IPS DF 6.9 (cell line): ENCODE results near the gene SPATA32.

Experiments used
- DNase-seq: peaks from one replicate; pipeline ENCODE4 v3.0.0-alpha.2; 2013; ENCODE audit warnings: low read depth, low spot score
- H3K27ac ChIP-seq: one replicate; pipeline ENCODE4 v1.5.1; 2013; ENCODE audit warnings: low read length, control low read depth
- H3K27me3 ChIP-seq: 2 replicates; pipeline ENCODE4 v1.6.1; 2013; ENCODE audit warnings: mild to moderate bottlenecking, low read length; ENCODE audit not compliant: control insufficient read depth, insufficient read depth
- H3K36me3 ChIP-seq: 2 replicates; pipeline ENCODE4 v1.6.1; 2013; ENCODE audit warnings: low read length; ENCODE audit not compliant: control insufficient read depth, insufficient read depth
- H3K4me1 ChIP-seq: 2 replicates; pipeline ENCODE4 v1.6.1; 2013; ENCODE audit warnings: low read length; ENCODE audit not compliant: control insufficient read depth, insufficient read depth
- H3K4me3 ChIP-seq: 2 replicates; pipeline ENCODE4 v1.5.1; 2013; ENCODE audit warnings: mild to moderate bottlenecking, low read length
- H3K9me3 ChIP-seq: 2 replicates; pipeline ENCODE4 v1.6.1; 2013; ENCODE audit warnings: low read length, inconsistent platforms; ENCODE audit not compliant: control insufficient read depth, insufficient read depth
- WGBS: extraction: QIAGEN DNeasy Blood & Tissue Kit; methylation state at CpG from one replicate; pipeline ENCODE4 v1.1.7; 2013; ENCODE audit warnings: mixed read lengths, missing lambda C conversion rate; ENCODE audit not compliant: insufficient read length, insufficient coverage; 5-methylcytosine and 5-hydroxymethylcytosine counted together

The SPATA32 gene

GRCh38 chr17:45228763-45229539 lies 32.9 kb downstream of the SPATA32 start:
- no CpG with 5 or more reads among the region's 19 CpGs for WGBS
- DNase-seq = no peak
- Histone ChIP-seq H3K4me1 (peaks cover 9% of the 10 kb centered on the region), H3K36me3 (no peaks in the 10 kb centered on the region), H3K4me3 (no peak overlapping the region), H3K9me3 (no peaks in the 10 kb centered on the region), H3K27me3 (no peaks in the 10 kb centered on the region), H3K27ac (no peak overlapping the region)

- H3K4me3 ChIP-seq = no peak overlapping the region
- no peak overlapping the region for H3K27ac ChIP-seq
- no CpG with 5 or more reads among the region's 17 CpGs for WGBS
Observed at GRCh38 chr17:45227926-45228762, 33.8 kb downstream of the SPATA32 start.

GRCh38 chr17:45227101-45227925 lies 34.6 kb downstream of the SPATA32 start:
- peaks cover 9% of the 10 kb centered on the region for H3K4me1 ChIP-seq
- no peak overlapping the region for H3K27ac ChIP-seq
- H3K4me3 ChIP-seq = no peak overlapping the region
- WGBS = no CpG with 5 or more reads among the region's 8 CpGs
- peaks cover under 1% of the 10 kb centered on the region; the same call in 1 of the 2 replicates for H3K27me3 ChIP-seq
- H3K9me3 ChIP-seq = no peaks in the 10 kb centered on the region
- no peak for DNase-seq
- H3K36me3 ChIP-seq = no peaks in the 10 kb centered on the region

More at GRCh38 chr17:45227926-45228762, 33.8 kb downstream of the SPATA32 start:
- Histone ChIP-seq H3K27me3 (no peaks in the 10 kb centered on the region), H3K4me1 (peaks cover 9% of the 10 kb centered on the region), H3K36me3 (no peaks in the 10 kb centered on the region), H3K9me3 (no peaks in the 10 kb centered on the region)
- no peak for DNase-seq

GRCh38 chr17:45226576-45226975 lies 35.3 kb downstream of the SPATA32 start:
- Histone ChIP-seq H3K4me3 (no peak overlapping the region), H3K27me3 (peaks cover 1% of the 10 kb centered on the region; the same call in 1 of the 2 replicates), H3K27ac (no peak overlapping the region), H3K9me3 (no peaks in the 10 kb centered on the region), H3K36me3 (no peaks in the 10 kb centered on the region), H3K4me1 (peaks cover 9% of the 10 kb centered on the region)
- WGBS = no CpG with 5 or more reads among the region's 3 CpGs
- no peak for DNase-seq

GRCh38 chr17:45225964-45226530 lies 35.8 kb downstream of the SPATA32 start:
- no peaks in the 10 kb centered on the region for H3K9me3 ChIP-seq
- no peaks in the 10 kb centered on the region for H3K36me3 ChIP-seq
- peaks cover 9% of the 10 kb centered on the region for H3K4me1 ChIP-seq
- H3K27ac ChIP-seq = no peak overlapping the region
- H3K4me3 ChIP-seq = no peak overlapping the region
- WGBS = no CpG with 5 or more reads among the region's 11 CpGs
- no peak for DNase-seq
- H3K27me3 ChIP-seq = peaks cover 3% of the 10 kb centered on the region; the same call in 1 of the 2 replicates

- Histone ChIP-seq H3K4me1 (peaks cover 9% of the 10 kb centered on the region), H3K4me3 (no peak overlapping the region), H3K9me3 (no peaks in the 10 kb centered on the region), H3K36me3 (no peaks in the 10 kb centered on the region), H3K27me3 (peaks cover 12% of the 10 kb centered on the region), H3K27ac (no peak overlapping the region)
- DNase-seq = no peak
- WGBS = no CpG with 5 or more reads among the region's 7 CpGs
Observed at GRCh38 chr17:45225051-45225700, 36.7 kb downstream of the SPATA32 start.

GRCh38 chr17:45224671-45225050 lies 37.2 kb downstream of the SPATA32 start:
- no CpG with 5 or more reads among the region's 9 CpGs for WGBS
- no peak overlapping the region for H3K27ac ChIP-seq

GRCh38 chr17:45223539-45224528 lies 38.1 kb downstream of the SPATA32 start:
- Histone ChIP-seq H3K4me3 (no peak overlapping the region), H3K36me3 (no peaks in the 10 kb centered on the region), H3K4me1 (peaks cover 5% of the 10 kb centered on the region), H3K27ac (no peak overlapping the region), H3K27me3 (peaks cover 15% of the 10 kb centered on the region), H3K9me3 (no peaks in the 10 kb centered on the region)
- WGBS = no CpG with 5 or more reads among the region's 12 CpGs
- no peak for DNase-seq

More at GRCh38 chr17:45224671-45225050, 37.2 kb downstream of the SPATA32 start:
- Histone ChIP-seq H3K4me1 (peaks cover 9% of the 10 kb centered on the region), H3K36me3 (no peaks in the 10 kb centered on the region), H3K9me3 (no peaks in the 10 kb centered on the region), H3K4me3 (no peak overlapping the region), H3K27me3 (peaks cover 15% of the 10 kb centered on the region)
- no peak for DNase-seq
